HEK293 (cell line): Measurements from ENCODE around the gene TRPM2.

ENCODE experiments used
- CTCF ChIA-PET: fragments of 350-600 bp; formaldehyde crosslinking; extraction: SDS; loops from one replicate; lab custom pipeline; 2021; ENCODE audit warnings: antibody characterized with exemption; lab: Yijun Ruan, JAX
- POLR2A ChIA-PET: fragments of 300-600 bp; formaldehyde crosslinking; extraction: SDS; loops from one replicate; lab custom pipeline; 2020; ENCODE audit warnings: antibody characterized with exemption, inconsistent platforms; lab: Yijun Ruan, JAX
- H3K27ac ChIP-seq: fragments of 200-500 bp; sonication (Bioruptor generic); 2 replicates; pipeline ENCODE4 v1.5.1; 2014; ENCODE audit warnings: low read depth, low read length, control low read depth, inconsistent platforms; ENCODE audit errors: extremely low read depth
- H3K36me3 ChIP-seq, 2 experiments: fragments of 200-500 bp in 1 of 2; sonication (Bioruptor generic) in 1 of 2; 1 replicate in 1 of 2; 2 replicates in 1 of 2; pipeline ENCODE4 v1.5.1; 2014 to 2017; ENCODE audit warnings: inconsistent platforms in 2 of 2, low read length in 2 of 2; ENCODE audit not compliant: control insufficient read depth in 2 of 2, insufficient read depth in 1 of 2
- H3K4me1 ChIP-seq: fragments of 200-500 bp; sonication (Bioruptor generic); 2 replicates; pipeline ENCODE4 v1.5.1; 2014; ENCODE audit warnings: mild to moderate bottlenecking, low read length, inconsistent platforms; ENCODE audit not compliant: control insufficient read depth, insufficient read depth
- H3K4me3 ChIP-seq: 2 replicates; pipeline ENCODE4 v1.5.1; 2011; ENCODE audit warnings: low read depth, mild to moderate bottlenecking, control low read depth, low read length, moderate library complexity
- H3K9me3 ChIP-seq: fragments of 200-500 bp; sonication (Bioruptor generic); 2 replicates; pipeline ENCODE4 v1.5.1; 2014; ENCODE audit warnings: low read depth, low read length, inconsistent platforms; ENCODE audit not compliant: control insufficient read depth, insufficient read depth
- GFI1B ChIP-seq: fragments of 450-650 bp; formaldehyde crosslinking; IDR thresholded peaks from 2 replicates; pipeline ENCODE4 v1.5.1; 2016; ENCODE audit warnings: missing biosample characterization, missing genetic modification characterization
- GLIS1 ChIP-seq: fragments of 450-650 bp; formaldehyde crosslinking; IDR thresholded peaks from 2 replicates; pipeline ENCODE4 v1.5.1; 2016; ENCODE audit warnings: missing biosample characterization, missing genetic modification characterization
- MYNN ChIP-seq: fragments of 450-650 bp; formaldehyde crosslinking; IDR thresholded peaks from 2 replicates; pipeline ENCODE4 v1.5.1; 2016; ENCODE audit warnings: missing biosample characterization, missing genetic modification characterization, borderline replicate concordance
- SCRT1 ChIP-seq: fragments of 450-650 bp; formaldehyde crosslinking; IDR thresholded peaks from 2 replicates; pipeline ENCODE4 v1.5.1; 2016; ENCODE audit warnings: missing biosample characterization, missing genetic modification characterization, borderline replicate concordance
- SETDB1 ChIP-seq: IDR thresholded peaks from one replicate; pipeline ENCODE4 v1.6.1; 2017; ENCODE audit warnings: mild to moderate bottlenecking, low read length, moderate library complexity, mixed read lengths; ENCODE audit not compliant: insufficient read length
- SP7 ChIP-seq: fragments of 450-650 bp; formaldehyde crosslinking; IDR thresholded peaks from 2 replicates; pipeline ENCODE4 v1.5.1; 2016; ENCODE audit warnings: missing biosample characterization, missing genetic modification characterization
- ZEB2 ChIP-seq: fragments of 450-650 bp; formaldehyde crosslinking; IDR thresholded peaks from 2 replicates; pipeline ENCODE4 v1.5.1; 2016; ENCODE audit warnings: missing biosample characterization, missing genetic modification characterization
- ZFP37 ChIP-seq: fragments of 450-650 bp; formaldehyde crosslinking; IDR thresholded peaks from 2 replicates; pipeline ENCODE4 v1.5.1; 2016; ENCODE audit warnings: missing biosample characterization, missing genetic modification characterization
- ZNF16 ChIP-seq: fragments of 450-650 bp; formaldehyde crosslinking; IDR thresholded peaks from 2 replicates; pipeline ENCODE4 v1.5.1; 2016; ENCODE audit warnings: low read depth, missing biosample characterization, missing genetic modification characterization
- ZNF169 ChIP-seq: fragments of 450-650 bp; formaldehyde crosslinking; IDR thresholded peaks from 2 replicates; pipeline ENCODE4 v1.5.1; 2016; ENCODE audit warnings: missing biosample characterization, missing genetic modification characterization
- ZNF2 ChIP-seq: fragments of 450-650 bp; formaldehyde crosslinking; IDR thresholded peaks from 2 replicates; pipeline ENCODE4 v1.5.1; 2016; ENCODE audit warnings: missing biosample characterization, missing genetic modification characterization
- ZNF202 ChIP-seq: fragments of 450-650 bp; formaldehyde crosslinking; IDR thresholded peaks from 2 replicates; pipeline ENCODE4 v1.5.1; 2016; ENCODE audit warnings: missing biosample characterization, missing genetic modification characterization, borderline replicate concordance
- ZNF292 ChIP-seq: fragments of 450-650 bp; formaldehyde crosslinking; IDR thresholded peaks from 2 replicates; pipeline ENCODE4 v1.5.1; 2016; ENCODE audit warnings: low read depth, missing biosample characterization, missing genetic modification characterization, borderline replicate concordance
- ZNF354C ChIP-seq: fragments of 450-650 bp; formaldehyde crosslinking; IDR thresholded peaks from 2 replicates; pipeline ENCODE4 v1.5.1; 2016; ENCODE audit warnings: missing biosample characterization, missing genetic modification characterization, low read depth, borderline replicate concordance
- ZNF394 ChIP-seq: fragments of 450-650 bp; formaldehyde crosslinking; IDR thresholded peaks from 2 replicates; pipeline ENCODE4 v1.5.1; 2016; ENCODE audit warnings: missing biosample characterization, missing genetic modification characterization, mild to moderate bottlenecking, moderate library complexity, borderline replicate concordance
- ZNF548 ChIP-seq: fragments of 450-650 bp; formaldehyde crosslinking; IDR thresholded peaks from 2 replicates; pipeline ENCODE4 v1.5.1; 2016; ENCODE audit warnings: missing biosample characterization, missing genetic modification characterization
- TF ChIP-seq, protein P1 (sequence below): fragments of 450-650 bp; formaldehyde crosslinking; IDR thresholded peaks from 2 replicates; pipeline ENCODE4 v1.5.1; 2016; ENCODE audit warnings: missing biosample characterization, missing genetic modification characterization
- TF ChIP-seq, protein P2 (sequence below): fragments of 450-650 bp; IDR thresholded peaks from 2 replicates; pipeline ENCODE4 v1.5.1; 2018; ENCODE audit warnings: missing biosample characterization, missing genetic modification characterization
- TF ChIP-seq, protein P3 (sequence below): fragments of 450-650 bp; formaldehyde crosslinking; IDR thresholded peaks from 2 replicates; pipeline ENCODE4 v1.5.1; 2016; ENCODE audit warnings: missing biosample characterization, missing genetic modification characterization
- TF ChIP-seq, protein P4 (sequence below): IDR thresholded peaks from 2 replicates; pipeline ENCODE4 v1.6.1; 2011; ENCODE audit warnings: mild to moderate bottlenecking, low read depth, low read length, borderline replicate concordance
- TF ChIP-seq, protein P5 (sequence below): fragments of 450-650 bp; formaldehyde crosslinking; IDR thresholded peaks from 2 replicates; pipeline ENCODE4 v1.5.1; 2017; ENCODE audit warnings: missing biosample characterization, missing genetic modification characterization
- TF ChIP-seq, protein P6 (sequence below): fragments of 450-650 bp; formaldehyde crosslinking; IDR thresholded peaks from 2 replicates; pipeline ENCODE4 v1.5.1; 2016; ENCODE audit warnings: missing biosample characterization, missing genetic modification characterization, low read depth

TRPM2 gene

DNA sequence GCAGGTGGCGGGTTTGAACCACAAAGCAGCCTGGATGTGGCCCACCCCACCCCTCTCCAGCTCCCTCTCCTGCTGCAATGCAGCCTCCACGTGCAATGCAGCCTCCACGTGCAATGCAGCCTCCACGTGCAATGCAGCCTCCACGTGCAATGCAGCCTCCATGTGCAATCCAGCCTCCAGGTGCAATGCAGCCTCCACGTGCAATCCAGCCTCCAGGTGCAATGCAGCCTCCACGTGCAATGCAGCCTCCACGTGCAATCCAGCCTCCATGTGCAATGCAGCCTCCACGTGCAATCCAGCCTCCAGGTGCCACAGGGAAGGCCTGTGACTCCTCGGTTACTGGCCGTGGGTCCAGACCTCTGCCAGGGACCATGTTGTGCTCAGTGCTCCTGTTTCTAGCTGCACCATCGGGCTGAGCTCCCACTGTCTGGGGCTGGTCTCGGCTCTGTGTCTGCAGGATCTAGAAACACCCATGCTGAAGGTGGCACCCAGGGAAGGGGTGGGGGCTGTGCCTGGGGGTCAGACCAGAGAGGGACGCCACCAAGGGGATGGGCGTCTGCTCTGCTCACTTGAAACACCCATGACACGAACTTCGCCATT lies 90.0 kb downstream of the TRPM2 start:
- CTCF ChIA-PET, result interaction anchor here (0.7 kb wide), 1 partner anchor 320 kb away, joined by 4 read pairs; no protein-coding TSS in a partner anchor
- no peaks in the 10 kb centered on the region for H3K4me1 ChIP-seq
- TF ChIP-seq ZNF292 (tag by site-specific recombination) (no peak), ZNF169 (tag by site-specific recombination) (no peak), ZNF394 (no peak), SP7 (tag by site-specific recombination) (no peak), ZNF548 (no peak), SCRT1 (tag by site-specific recombination) (no peak), ZEB2 (tag by site-specific recombination) (no peak), ZNF354C (tag by site-specific recombination) (no peak)
- TF ChIP-seq, protein P1, sequence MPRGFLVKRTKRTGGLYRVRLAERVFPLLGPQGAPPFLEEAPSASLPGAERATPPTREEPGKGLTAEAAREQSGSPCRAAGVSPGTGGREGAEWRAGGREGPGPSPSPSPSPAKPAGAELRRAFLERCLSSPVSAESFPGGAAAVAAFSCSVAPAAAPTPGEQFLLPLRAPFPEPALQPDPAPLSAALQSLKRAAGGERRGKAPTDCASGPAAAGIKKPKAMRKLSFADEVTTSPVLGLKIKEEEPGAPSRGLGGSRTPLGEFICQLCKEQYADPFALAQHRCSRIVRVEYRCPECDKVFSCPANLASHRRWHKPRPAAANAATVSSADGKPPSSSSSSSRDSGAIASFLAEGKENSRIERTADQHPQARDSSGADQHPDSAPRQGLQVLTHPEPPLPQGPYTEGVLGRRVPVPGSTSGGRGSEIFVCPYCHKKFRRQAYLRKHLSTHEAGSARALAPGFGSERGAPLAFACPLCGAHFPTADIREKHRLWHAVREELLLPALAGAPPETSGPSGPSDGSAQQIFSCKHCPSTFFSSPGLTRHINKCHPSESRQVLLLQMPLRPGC (tag by site-specific recombination), result no peak
- TF ChIP-seq, protein P2, sequence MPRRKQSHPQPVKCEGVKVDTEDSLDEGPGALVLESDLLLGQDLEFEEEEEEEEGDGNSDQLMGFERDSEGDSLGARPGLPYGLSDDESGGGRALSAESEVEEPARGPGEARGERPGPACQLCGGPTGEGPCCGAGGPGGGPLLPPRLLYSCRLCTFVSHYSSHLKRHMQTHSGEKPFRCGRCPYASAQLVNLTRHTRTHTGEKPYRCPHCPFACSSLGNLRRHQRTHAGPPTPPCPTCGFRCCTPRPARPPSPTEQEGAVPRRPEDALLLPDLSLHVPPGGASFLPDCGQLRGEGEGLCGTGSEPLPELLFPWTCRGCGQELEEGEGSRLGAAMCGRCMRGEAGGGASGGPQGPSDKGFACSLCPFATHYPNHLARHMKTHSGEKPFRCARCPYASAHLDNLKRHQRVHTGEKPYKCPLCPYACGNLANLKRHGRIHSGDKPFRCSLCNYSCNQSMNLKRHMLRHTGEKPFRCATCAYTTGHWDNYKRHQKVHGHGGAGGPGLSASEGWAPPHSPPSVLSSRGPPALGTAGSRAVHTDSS (tag by site-specific recombination), result no peak
- TF ChIP-seq, all 188 proteins: peak for 0
- H3K27ac ChIP-seq, result no peak overlapping the region
- POLR2A ChIA-PET, result no interaction called here
- H3K4me3 ChIP-seq, result no peak overlapping the region
- H3K36me3 ChIP-seq, result no peaks in the 10 kb centered on the region
- no peaks in the 10 kb centered on the region for H3K9me3 ChIP-seq

DNA sequence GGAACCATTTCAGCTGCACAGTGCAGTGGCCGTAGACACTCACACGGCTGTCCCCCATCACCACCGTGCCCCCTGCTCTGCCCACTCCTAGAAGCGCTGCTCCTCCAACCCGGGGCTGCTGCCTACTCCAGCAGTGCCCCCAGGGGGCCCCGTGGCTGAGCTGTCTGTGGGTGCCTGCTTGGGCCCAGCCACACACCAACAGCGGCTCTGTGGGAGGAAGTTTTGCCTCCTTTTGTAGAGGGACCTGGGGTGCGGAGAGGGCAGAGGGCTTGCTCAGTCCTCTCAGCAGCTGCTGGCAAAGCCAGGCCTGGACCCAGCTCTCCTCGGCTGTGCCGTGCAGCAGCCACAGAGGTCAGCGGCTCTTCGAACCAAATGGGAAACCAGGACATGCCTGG lies 90.5 kb downstream of the TRPM2 start:
- Histone ChIP-seq H3K4me1 (no peaks in the 10 kb centered on the region), H3K27ac (no peak overlapping the region), H3K4me3 (no peak overlapping the region), H3K36me3 (no peaks in the 10 kb centered on the region), H3K9me3 (no peaks in the 10 kb centered on the region)
- POLR2A ChIA-PET, result no interaction called here
- CTCF ChIA-PET, result no interaction called here
- TF ChIP-seq GLIS1 (tag by site-specific recombination) (no peak), ZNF2 (no peak), MYNN (tag by site-specific recombination) (no peak), ZNF16 (no peak), ZNF202 (tag by site-specific recombination) (no peak), SETDB1 (no peak), ZFP37 (tag by site-specific recombination) (no peak), ZNF394 (no peak), ZNF169 (tag by site-specific recombination) (no peak), GFI1B (tag by site-specific recombination) (no peak)
- TF ChIP-seq, protein P3, sequence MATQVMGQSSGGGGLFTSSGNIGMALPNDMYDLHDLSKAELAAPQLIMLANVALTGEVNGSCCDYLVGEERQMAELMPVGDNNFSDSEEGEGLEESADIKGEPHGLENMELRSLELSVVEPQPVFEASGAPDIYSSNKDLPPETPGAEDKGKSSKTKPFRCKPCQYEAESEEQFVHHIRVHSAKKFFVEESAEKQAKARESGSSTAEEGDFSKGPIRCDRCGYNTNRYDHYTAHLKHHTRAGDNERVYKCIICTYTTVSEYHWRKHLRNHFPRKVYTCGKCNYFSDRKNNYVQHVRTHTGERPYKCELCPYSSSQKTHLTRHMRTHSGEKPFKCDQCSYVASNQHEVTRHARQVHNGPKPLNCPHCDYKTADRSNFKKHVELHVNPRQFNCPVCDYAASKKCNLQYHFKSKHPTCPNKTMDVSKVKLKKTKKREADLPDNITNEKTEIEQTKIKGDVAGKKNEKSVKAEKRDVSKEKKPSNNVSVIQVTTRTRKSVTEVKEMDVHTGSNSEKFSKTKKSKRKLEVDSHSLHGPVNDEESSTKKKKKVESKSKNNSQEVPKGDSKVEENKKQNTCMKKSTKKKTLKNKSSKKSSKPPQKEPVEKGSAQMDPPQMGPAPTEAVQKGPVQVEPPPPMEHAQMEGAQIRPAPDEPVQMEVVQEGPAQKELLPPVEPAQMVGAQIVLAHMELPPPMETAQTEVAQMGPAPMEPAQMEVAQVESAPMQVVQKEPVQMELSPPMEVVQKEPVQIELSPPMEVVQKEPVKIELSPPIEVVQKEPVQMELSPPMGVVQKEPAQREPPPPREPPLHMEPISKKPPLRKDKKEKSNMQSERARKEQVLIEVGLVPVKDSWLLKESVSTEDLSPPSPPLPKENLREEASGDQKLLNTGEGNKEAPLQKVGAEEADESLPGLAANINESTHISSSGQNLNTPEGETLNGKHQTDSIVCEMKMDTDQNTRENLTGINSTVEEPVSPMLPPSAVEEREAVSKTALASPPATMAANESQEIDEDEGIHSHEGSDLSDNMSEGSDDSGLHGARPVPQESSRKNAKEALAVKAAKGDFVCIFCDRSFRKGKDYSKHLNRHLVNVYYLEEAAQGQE, result no peak
- TF ChIP-seq, protein P4, sequence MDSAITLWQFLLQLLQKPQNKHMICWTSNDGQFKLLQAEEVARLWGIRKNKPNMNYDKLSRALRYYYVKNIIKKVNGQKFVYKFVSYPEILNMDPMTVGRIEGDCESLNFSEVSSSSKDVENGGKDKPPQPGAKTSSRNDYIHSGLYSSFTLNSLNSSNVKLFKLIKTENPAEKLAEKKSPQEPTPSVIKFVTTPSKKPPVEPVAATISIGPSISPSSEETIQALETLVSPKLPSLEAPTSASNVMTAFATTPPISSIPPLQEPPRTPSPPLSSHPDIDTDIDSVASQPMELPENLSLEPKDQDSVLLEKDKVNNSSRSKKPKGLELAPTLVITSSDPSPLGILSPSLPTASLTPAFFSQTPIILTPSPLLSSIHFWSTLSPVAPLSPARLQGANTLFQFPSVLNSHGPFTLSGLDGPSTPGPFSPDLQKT, result no peak
- TF ChIP-seq, protein P5, sequence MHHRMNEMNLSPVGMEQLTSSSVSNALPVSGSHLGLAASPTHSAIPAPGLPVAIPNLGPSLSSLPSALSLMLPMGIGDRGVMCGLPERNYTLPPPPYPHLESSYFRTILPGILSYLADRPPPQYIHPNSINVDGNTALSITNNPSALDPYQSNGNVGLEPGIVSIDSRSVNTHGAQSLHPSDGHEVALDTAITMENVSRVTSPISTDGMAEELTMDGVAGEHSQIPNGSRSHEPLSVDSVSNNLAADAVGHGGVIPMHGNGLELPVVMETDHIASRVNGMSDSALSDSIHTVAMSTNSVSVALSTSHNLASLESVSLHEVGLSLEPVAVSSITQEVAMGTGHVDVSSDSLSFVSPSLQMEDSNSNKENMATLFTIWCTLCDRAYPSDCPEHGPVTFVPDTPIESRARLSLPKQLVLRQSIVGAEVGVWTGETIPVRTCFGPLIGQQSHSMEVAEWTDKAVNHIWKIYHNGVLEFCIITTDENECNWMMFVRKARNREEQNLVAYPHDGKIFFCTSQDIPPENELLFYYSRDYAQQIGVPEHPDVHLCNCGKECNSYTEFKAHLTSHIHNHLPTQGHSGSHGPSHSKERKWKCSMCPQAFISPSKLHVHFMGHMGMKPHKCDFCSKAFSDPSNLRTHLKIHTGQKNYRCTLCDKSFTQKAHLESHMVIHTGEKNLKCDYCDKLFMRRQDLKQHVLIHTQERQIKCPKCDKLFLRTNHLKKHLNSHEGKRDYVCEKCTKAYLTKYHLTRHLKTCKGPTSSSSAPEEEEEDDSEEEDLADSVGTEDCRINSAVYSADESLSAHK (tag by site-specific recombination), result no peak
- TF ChIP-seq, protein P6, sequence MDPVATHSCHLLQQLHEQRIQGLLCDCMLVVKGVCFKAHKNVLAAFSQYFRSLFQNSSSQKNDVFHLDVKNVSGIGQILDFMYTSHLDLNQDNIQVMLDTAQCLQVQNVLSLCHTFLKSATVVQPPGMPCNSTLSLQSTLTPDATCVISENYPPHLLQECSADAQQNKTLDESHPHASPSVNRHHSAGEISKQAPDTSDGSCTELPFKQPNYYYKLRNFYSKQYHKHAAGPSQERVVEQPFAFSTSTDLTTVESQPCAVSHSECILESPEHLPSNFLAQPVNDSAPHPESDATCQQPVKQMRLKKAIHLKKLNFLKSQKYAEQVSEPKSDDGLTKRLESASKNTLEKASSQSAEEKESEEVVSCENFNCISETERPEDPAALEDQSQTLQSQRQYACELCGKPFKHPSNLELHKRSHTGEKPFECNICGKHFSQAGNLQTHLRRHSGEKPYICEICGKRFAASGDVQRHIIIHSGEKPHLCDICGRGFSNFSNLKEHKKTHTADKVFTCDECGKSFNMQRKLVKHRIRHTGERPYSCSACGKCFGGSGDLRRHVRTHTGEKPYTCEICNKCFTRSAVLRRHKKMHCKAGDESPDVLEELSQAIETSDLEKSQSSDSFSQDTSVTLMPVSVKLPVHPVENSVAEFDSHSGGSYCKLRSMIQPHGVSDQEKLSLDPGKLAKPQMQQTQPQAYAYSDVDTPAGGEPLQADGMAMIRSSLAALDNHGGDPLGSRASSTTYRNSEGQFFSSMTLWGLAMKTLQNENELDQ, result no peak
